ENCODE results near the gene WFDC2. TPM values are rescaled to one million over a fixed set of nuclear protein-coding genes. Genes with fewer than 3 reads are reported as not detected.

WFDC2 gene
- total and polyA plus RNA-seq, 10 of the 15 experiments (the other 5 are each of a cell fraction or from before 2014, with no cell fraction given) = 0.13 TPM; not detected in 9

GRCh38 chr20:45523821-45524220, 54.3 kb downstream of the WFDC2 start:
- DNase-seq (ENCODE audit: low read depth, low spot score) (no peak), FAIRE-seq (no peak), ATAC-seq (no peak)
- Histone ChIP-seq H3K9ac (ENCODE audit: control insufficient read depth, insufficient read depth, low read length) (no peak overlapping the region), H3K79me2 (ENCODE audit: control insufficient read depth, insufficient read depth, low read length) (no peaks in the 10 kb centered on the region), H3K27ac (ENCODE audit: control insufficient read depth, insufficient read depth) (no peak overlapping the region), H4K20me1 (ENCODE audit: control insufficient read depth, insufficient read depth) (no peaks in the 10 kb centered on the region), H3K4me1 (ENCODE audit: control insufficient read depth, insufficient read depth, low read length) (no peaks in the 10 kb centered on the region), H3K9me3 (replicated peaks; ENCODE audit: control insufficient read depth, insufficient read depth, low read length) (no peaks in the 10 kb centered on the region), H2AFZ (ENCODE audit: control insufficient read depth, low read depth, low read length) (no peak overlapping the region), H3K4me3 (no peak overlapping the region), H3K27me3 (replicated peaks in 1 of 2; ENCODE audit: control insufficient read depth in 2 of 2, insufficient read depth in 2 of 2, low read length in 1 of 2) (peaks cover 0 to 3% of the 10 kb centered on the region in 2 experiments; a peak in 2 of 4 replicates), H3K36me3 (ENCODE audit: control insufficient read depth in 2 of 2, insufficient read depth in 2 of 2, low read length in 1 of 2) (no peaks in the 10 kb centered on the region), H3K4me2 (ENCODE audit: control insufficient read depth, insufficient read depth) (no peak overlapping the region)
- ChIA-PET RAD21 (ENCODE audit: unreplicated experiment) (no interaction called here), POLR2A (no interaction called here), SMC1A (ENCODE audit: uncharacterized antibody, unreplicated experiment) (no interaction called here), CTCF (no interaction called here)
- TF ChIP-seq MTA2 (IDR thresholded peaks at IDR 0.05; ENCODE audit: low read depth) (no peak), HDAC2 (IDR thresholded peaks at IDR 0.05) (no peak), ESRRA (IDR thresholded peaks at IDR 0.05; ENCODE audit: low read length) (no peak), SMARCA5 (IDR thresholded peaks at IDR 0.05) (no peak), FOXK2 (IDR thresholded peaks at IDR 0.05) (no peak), EZH2 (IDR thresholded peaks at IDR 0.05; ENCODE audit: borderline replicate concordance, control insufficient read depth, low read depth, low read length) (no peak), KAT2A (conservative IDR thresholded peaks at IDR 0.05; ENCODE audit: control insufficient read depth, low read depth, low read length) (no peak)
- 0% methylated on average over 1 of the region's 1 CpG for WGBS (ENCODE audit: insufficient coverage, insufficient replicate concordance, low lambda C conversion rate, missing lambda C conversion rate)
- intact Hi-C loops (cut with micrococcal nuclease; ENCODE audit: unreplicated experiment) (no loop called here), in situ Hi-C loops (cut with MboI) (no loop called here)
- BruUV-seq (replicated peaks) = no TSS peak

GRCh38 chr20:45527294-45527693, 57.7 kb downstream of the WFDC2 start:
- no TSS peak for BruUV-seq (replicated peaks)
- WGBS (ENCODE audit: insufficient coverage, insufficient replicate concordance, low lambda C conversion rate, missing lambda C conversion rate) = 69% methylated on average over 4 of the region's 4 CpGs

More at GRCh38 chr20:45527294-45527693, 57.7 kb downstream of the WFDC2 start:
- ATAC-seq (no peak), FAIRE-seq (no peak), DNase-seq (ENCODE audit: low read depth, low spot score) (no peak)
- ChIA-PET POLR2A (no interaction called here), SMC1A (ENCODE audit: uncharacterized antibody, unreplicated experiment) (interaction anchor here (0.6 kb wide), 1 partner anchor 345 kb away, joined by 3 read pairs; no protein-coding TSS in a partner anchor), RAD21 (ENCODE audit: unreplicated experiment) (no interaction called here), CTCF (interaction anchor here (0.7 kb wide), 1 partner anchor 227 kb away, joined by 3 read pairs; no protein-coding TSS in a partner anchor)
- in situ Hi-C loops (cut with MboI) (no loop called here), intact Hi-C loops (cut with micrococcal nuclease; ENCODE audit: unreplicated experiment) (no loop called here)
- Histone ChIP-seq H3K4me2 (ENCODE audit: control insufficient read depth, insufficient read depth) (no peak overlapping the region), H3K9ac (ENCODE audit: control insufficient read depth, insufficient read depth, low read length) (no peak overlapping the region), H3K4me1 (ENCODE audit: control insufficient read depth, insufficient read depth, low read length) (no peaks in the 10 kb centered on the region), H3K27ac (ENCODE audit: control insufficient read depth, insufficient read depth) (no peak overlapping the region), H2AFZ (ENCODE audit: control insufficient read depth, low read depth, low read length) (no peak overlapping the region), H3K36me3 (ENCODE audit: control insufficient read depth in 2 of 2, insufficient read depth in 2 of 2, low read length in 1 of 2) (no peaks in the 10 kb centered on the region), H3K79me2 (ENCODE audit: control insufficient read depth, insufficient read depth, low read length) (no peaks in the 10 kb centered on the region), H3K27me3 (replicated peaks in 1 of 2; ENCODE audit: control insufficient read depth in 2 of 2, insufficient read depth in 2 of 2, low read length in 1 of 2) (peaks cover 0 to 4% of the 10 kb centered on the region in 2 experiments; a peak in 2 of 4 replicates), H4K20me1 (ENCODE audit: control insufficient read depth, insufficient read depth) (no peaks in the 10 kb centered on the region), H3K4me3 (no peak overlapping the region), H3K9me3 (replicated peaks; ENCODE audit: control insufficient read depth, insufficient read depth, low read length) (no peaks in the 10 kb centered on the region)
- TF ChIP-seq IRF4 (IDR thresholded peaks at IDR 0.05; ENCODE audit: low read depth, low read length) = no peak
- no peak for TF ChIP-seq EP300 (IDR thresholded peaks at IDR 0.05; ENCODE audit: borderline replicate concordance in 1 of 2, control insufficient read depth in 1 of 2, low read depth in 2 of 2, low read length in 2 of 2)
- TF ChIP-seq, protein P1, sequence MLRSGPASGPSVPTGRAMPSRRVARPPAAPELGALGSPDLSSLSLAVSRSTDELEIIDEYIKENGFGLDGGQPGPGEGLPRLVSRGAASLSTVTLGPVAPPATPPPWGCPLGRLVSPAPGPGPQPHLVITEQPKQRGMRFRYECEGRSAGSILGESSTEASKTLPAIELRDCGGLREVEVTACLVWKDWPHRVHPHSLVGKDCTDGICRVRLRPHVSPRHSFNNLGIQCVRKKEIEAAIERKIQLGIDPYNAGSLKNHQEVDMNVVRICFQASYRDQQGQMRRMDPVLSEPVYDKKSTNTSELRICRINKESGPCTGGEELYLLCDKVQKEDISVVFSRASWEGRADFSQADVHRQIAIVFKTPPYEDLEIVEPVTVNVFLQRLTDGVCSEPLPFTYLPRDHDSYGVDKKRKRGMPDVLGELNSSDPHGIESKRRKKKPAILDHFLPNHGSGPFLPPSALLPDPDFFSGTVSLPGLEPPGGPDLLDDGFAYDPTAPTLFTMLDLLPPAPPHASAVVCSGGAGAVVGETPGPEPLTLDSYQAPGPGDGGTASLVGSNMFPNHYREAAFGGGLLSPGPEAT (IDR thresholded peaks at IDR 0.05; ENCODE audit: low read depth) = no peak
- no peak for TF ChIP-seq FOXM1 (IDR thresholded peaks at IDR 0.05; ENCODE audit: low read depth, low read length)
